ENCODE results near the gene LDB3. TPM values are rescaled to one million over a fixed set of nuclear protein-coding genes. Genes with fewer than 3 reads are reported as not detected.

LDB3 gene
- total RNA-seq, 1 donor from 2014 or later: 0.46 TPM

DNA sequence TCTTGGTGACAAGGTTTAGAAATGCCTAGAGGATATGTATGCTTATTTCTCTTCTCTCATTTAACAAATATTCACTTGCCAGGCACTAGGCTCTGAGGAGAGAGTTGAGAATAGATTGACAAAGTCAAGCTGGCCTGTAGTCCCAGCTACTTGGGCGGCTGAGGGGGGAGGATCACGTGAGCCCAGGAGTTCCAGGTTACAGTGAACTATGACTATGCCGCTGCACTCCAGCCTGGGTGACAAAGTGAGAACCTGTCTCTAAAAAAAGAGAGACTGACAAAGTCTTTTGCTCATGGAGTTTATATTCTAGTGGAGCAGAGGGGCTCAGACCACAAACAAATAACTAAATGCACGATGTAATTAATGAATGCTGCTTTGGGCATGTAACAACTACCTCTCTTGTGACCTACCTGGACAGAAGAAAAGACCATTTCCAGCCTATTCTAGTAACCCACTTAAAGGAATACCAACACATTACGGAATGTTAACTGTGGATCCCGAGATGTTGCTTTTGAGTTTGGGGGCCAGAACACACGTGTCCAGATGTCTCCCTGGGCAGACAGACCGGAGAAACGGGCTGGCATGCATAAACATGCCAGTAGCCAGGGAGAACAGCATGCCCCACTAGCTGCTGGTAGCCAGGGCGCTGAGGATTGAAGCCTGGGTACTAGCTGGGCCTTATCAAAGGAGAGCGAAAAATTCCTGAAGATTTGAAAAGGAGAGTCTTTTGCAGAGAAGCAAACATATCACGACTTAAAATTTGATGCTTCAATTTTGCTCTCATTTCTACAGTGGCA lies 85.5 kb downstream of the LDB3 start:
- no peaks in the 10 kb centered on the region for H3K9me3 Mint-ChIP-seq (ENCODE audit: unreplicated experiment)
- peak overlapping the region; percentile 35 for H3K4me3 Mint-ChIP-seq (ENCODE audit: unreplicated experiment)
- peak overlapping the region; percentile 87 for H3K27ac Mint-ChIP-seq (ENCODE audit: unreplicated experiment)
- no peak for DNase-seq (ENCODE audit: extremely low spot score, unreplicated experiment)
- TF ChIP-seq, protein P1, sequence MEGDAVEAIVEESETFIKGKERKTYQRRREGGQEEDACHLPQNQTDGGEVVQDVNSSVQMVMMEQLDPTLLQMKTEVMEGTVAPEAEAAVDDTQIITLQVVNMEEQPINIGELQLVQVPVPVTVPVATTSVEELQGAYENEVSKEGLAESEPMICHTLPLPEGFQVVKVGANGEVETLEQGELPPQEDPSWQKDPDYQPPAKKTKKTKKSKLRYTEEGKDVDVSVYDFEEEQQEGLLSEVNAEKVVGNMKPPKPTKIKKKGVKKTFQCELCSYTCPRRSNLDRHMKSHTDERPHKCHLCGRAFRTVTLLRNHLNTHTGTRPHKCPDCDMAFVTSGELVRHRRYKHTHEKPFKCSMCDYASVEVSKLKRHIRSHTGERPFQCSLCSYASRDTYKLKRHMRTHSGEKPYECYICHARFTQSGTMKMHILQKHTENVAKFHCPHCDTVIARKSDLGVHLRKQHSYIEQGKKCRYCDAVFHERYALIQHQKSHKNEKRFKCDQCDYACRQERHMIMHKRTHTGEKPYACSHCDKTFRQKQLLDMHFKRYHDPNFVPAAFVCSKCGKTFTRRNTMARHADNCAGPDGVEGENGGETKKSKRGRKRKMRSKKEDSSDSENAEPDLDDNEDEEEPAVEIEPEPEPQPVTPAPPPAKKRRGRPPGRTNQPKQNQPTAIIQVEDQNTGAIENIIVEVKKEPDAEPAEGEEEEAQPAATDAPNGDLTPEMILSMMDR (IDR thresholded peaks at IDR 0.05): no peak
- no peaks in the 10 kb centered on the region for H3K36me3 Mint-ChIP-seq (ENCODE audit: unreplicated experiment)
- no peaks in the 10 kb centered on the region for H3K27me3 Mint-ChIP-seq (ENCODE audit: unreplicated experiment)
- H3K4me1 Mint-ChIP-seq (ENCODE audit: unreplicated experiment): peaks cover 38% of the 10 kb centered on the region

DNA sequence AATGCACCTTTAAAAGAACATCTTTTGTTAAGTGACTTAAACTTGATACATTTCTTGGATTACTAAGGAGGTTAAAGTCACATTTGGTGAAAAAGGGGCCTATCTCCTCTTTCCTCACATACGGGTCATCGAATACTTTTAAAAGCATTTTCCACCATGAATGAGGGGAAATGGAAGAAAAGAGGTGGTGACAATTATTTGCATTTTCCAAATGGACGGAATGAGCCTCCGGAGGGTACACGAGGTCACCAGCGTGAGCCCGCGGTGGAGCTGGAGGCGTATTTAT lies 87.1 kb downstream of the LDB3 start:
- TF ChIP-seq, protein P1 (IDR thresholded peaks at IDR 0.05): no peak
- no peaks in the 10 kb centered on the region for H3K27me3 Mint-ChIP-seq (ENCODE audit: unreplicated experiment)
- H3K9me3 Mint-ChIP-seq (ENCODE audit: unreplicated experiment): no peaks in the 10 kb centered on the region
- no peaks in the 10 kb centered on the region for H3K36me3 Mint-ChIP-seq (ENCODE audit: unreplicated experiment)
- peaks cover 50% of the 10 kb centered on the region for H3K4me1 Mint-ChIP-seq (ENCODE audit: unreplicated experiment)
- no peak for DNase-seq (ENCODE audit: extremely low spot score, unreplicated experiment)
- peak overlapping the region; percentile 83 for H3K4me3 Mint-ChIP-seq (ENCODE audit: unreplicated experiment)
- peak overlapping the region; percentile 87 for H3K27ac Mint-ChIP-seq (ENCODE audit: unreplicated experiment)

DNA sequence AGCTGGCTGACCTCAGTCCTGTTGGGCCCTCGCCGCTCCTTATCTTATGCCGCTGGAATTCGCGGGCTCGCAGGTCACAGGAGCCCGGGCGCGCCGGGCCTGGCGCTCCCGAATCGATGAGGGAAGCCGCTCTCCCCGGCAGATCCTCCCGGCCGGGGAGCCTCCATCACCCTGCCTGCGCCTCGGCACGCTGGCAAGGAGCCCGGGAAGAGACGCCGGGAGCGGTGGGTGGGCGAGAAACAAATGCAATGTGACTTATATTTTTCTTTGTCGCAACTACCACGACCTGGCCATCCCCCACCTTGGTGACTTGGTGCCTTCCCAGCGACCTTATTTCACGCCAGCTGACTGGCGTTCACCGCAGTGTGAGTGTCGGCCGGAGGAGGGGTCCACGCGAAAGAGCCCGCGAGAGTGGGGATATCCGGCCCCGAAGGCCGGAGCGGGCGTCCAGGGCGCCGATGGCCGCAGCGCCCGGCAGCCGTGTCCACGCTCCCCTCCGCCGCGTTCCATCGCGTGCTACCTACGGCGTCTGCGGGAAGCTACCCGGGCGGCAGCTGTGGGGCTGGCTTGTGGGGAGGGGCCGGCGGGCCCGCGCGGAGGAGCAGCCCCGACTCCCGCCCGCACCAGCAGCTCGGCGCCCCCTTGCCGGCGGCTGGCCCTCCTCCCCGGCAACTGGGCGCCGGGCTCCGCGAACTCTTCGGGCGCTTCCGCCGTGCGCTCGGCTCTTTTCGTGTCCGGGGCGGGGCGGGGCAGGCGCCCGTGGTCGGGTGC lies 87.6 kb downstream of the LDB3 start:
- peak overlapping the region; percentile 87 for H3K27ac Mint-ChIP-seq (ENCODE audit: unreplicated experiment)
- no peaks in the 10 kb centered on the region for H3K9me3 Mint-ChIP-seq (ENCODE audit: unreplicated experiment)
- no peaks in the 10 kb centered on the region for H3K36me3 Mint-ChIP-seq (ENCODE audit: unreplicated experiment)
- H3K4me1 Mint-ChIP-seq (ENCODE audit: unreplicated experiment): peaks cover 53% of the 10 kb centered on the region
- H3K27me3 Mint-ChIP-seq (ENCODE audit: unreplicated experiment): no peaks in the 10 kb centered on the region
- peak; percentile 88 for DNase-seq (ENCODE audit: extremely low spot score, unreplicated experiment)
- TF ChIP-seq, protein P1 (IDR thresholded peaks at IDR 0.05): no peak
- peak overlapping the region; percentile 83 for H3K4me3 Mint-ChIP-seq (ENCODE audit: unreplicated experiment)

DNA sequence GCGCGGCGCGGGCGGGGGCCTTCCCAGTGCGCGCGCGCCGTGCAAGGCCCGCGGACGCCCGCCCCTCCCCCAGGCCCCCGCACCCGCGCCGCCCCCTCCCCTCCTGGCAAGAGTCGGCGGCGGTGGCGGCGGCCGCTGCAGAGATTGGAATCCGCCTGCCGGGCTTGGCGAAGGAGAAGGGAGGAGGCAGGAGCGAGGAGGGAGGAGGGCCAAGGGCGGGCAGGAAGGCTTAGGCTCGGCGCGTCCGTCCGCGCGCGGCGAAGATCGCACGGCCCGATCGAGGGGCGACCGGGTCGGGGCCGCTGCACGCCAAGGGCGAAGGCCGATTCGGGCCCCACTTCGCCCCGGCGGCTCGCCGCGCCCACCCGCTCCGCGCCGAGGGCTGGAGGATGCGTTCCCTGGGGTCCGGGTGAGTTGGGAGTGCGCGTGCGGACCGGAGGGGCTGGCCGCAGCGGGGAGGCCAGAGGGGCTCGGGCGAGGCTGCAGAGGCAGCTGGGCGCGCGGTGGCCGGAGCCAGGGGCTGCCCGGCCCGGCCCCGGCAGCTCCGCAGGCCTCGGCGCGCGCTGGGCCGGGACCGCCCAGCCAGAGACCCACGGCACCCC lies 88.3 kb downstream of the LDB3 start, which contains the start of gene BMPR1A:
TSS of gene BMPR1A (plus strand) at position 109 of the 602 bp plus-strand sequence. CDS start 119,400 bp downstream, outside the sequence.
- Mint-ChIP-seq H3K9me3 (ENCODE audit: unreplicated experiment) (no peaks in the 10 kb centered on the region), H3K27ac (ENCODE audit: unreplicated experiment) (peak within 1 kb of the TSS; percentile 93), H3K4me3 (ENCODE audit: unreplicated experiment) (peak within 1 kb of the TSS; percentile 83), H3K27me3 (ENCODE audit: unreplicated experiment) (no peaks in the 10 kb centered on the region), H3K4me1 (ENCODE audit: unreplicated experiment) (peaks cover 54% of the 10 kb centered on the region), H3K36me3 (ENCODE audit: unreplicated experiment) (no peaks in the 10 kb centered on the region)
- TF ChIP-seq, protein P1 (IDR thresholded peaks at IDR 0.05): no peak
- peak; percentile 98 for DNase-seq (ENCODE audit: extremely low spot score, unreplicated experiment)

Data from osteocyte (in vitro differentiated cells).